ENCODE results near the gene NYAP1.
A peak's percentile ranks its signal among the peaks of the same experiment; 100 is the strongest.
"Not testable (repeated sequence)": the region's sequence is repeated elsewhere in the genome, so short reads cannot be mapped to it uniquely, and the experiment has no call there.

Gene NYAP1

DNA sequence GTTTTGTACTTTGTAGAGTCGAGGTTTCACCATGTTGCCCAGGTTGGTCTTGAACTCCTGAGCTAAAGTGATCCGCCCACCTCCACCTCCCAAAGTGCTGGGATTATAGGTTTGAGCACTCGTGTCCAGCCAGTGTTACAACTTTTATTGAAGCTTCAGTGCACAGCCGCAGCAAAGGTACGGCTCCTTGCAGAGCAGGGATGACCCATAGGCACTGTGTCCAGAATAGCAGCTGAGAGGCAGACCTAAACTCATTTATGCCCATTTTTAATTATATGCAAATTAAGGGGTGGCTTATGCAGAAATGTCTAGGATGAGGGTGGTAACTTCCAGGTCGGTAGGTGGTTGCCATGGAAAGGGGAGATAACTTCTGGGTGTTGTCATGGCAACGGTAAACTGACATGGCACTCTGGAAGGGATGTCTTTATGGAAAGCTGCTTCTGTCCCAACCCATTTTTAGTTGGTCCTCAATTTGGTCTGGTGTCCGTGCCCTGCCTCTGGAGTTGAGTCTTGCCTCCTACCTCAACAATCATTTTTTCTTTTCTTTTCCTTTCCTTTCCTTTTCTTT lies 22.7 kb downstream of the NYAP1 start:
- Mint-ChIP-seq H3K36me3 (no peaks in the 10 kb centered on the region), H3K27me3 (no peaks in the 10 kb centered on the region), H3K27ac (no peak overlapping the region), H3K4me1 (ENCODE audit: low read depth) (no peaks in the 10 kb centered on the region), H3K9me3 (ENCODE audit: low read depth) (no peaks in the 10 kb centered on the region), H3K4me3 (no peak overlapping the region)

DNA sequence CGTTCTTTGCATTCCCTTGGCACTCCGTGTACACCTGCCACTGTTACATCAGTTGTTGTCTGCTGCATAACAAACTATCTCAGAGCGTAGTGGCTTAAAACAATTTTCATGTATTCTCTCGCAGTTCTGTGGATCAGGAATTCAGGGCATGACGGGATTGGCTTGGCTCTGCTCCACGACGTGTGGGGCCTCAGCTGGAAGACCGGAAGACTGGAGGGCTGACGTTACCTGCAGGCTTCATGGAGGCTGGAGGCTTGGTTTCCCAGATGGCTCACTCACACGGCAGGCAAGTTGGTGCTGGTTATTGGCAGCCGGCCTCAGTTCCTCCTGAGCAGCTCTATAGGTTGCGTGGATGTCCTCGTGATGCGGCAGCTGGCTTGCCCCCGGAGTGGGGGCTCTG lies 25.5 kb downstream of the NYAP1 start:
- peaks cover 6% of the 10 kb centered on the region for H3K4me1 Mint-ChIP-seq (ENCODE audit: low read depth)
- H3K27me3 Mint-ChIP-seq: no peaks in the 10 kb centered on the region
- no peaks in the 10 kb centered on the region for H3K36me3 Mint-ChIP-seq
- H3K9me3 Mint-ChIP-seq (ENCODE audit: low read depth): no peaks in the 10 kb centered on the region
- no peak overlapping the region for H3K4me3 Mint-ChIP-seq
- no peak overlapping the region for H3K27ac Mint-ChIP-seq

DNA sequence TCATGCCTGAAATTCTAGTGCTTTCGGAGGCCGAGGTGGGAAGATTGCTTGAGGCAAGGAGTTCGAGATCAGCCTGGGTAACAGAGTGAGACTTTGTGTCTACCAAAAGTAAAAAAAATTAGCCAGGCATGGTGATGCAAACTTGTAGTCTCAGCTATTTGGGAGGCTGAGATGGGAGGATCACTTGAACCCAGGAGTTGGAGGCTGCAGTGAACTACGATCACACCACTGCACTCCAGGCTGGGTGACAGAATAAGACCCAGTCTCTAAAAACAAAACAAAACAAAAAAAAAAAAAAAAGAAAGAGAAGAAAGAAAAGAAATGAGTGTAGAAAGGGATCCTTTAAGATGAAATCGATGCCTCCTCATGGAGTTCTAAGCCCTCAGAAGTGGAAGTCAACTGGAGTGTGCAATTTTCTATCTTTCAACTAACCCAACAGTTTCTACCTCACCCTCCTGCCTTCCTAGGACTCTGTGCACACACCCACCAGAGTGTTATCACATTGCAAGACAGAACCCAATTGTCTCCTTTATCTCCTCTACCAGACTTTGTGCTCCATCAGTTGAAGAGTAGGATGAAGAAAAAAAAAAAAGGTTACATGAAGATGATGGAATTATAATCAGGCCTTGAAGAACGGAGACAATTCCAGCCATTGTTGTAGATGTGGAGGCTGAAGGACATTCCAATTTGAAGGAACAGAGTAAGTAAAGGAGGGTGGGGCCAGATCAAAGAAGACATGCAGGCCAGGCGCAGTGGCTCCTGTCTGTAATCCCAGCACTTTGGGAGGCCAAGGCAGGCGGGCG lies 26.9 kb downstream of the NYAP1 start:
- Mint-ChIP-seq H3K27ac (no peak overlapping the region), H3K9me3 (ENCODE audit: low read depth) (no peaks in the 10 kb centered on the region), H3K27me3 (no peaks in the 10 kb centered on the region), H3K4me1 (ENCODE audit: low read depth) (peaks cover 13% of the 10 kb centered on the region), H3K36me3 (no peaks in the 10 kb centered on the region), H3K4me3 (no peak overlapping the region)

DNA sequence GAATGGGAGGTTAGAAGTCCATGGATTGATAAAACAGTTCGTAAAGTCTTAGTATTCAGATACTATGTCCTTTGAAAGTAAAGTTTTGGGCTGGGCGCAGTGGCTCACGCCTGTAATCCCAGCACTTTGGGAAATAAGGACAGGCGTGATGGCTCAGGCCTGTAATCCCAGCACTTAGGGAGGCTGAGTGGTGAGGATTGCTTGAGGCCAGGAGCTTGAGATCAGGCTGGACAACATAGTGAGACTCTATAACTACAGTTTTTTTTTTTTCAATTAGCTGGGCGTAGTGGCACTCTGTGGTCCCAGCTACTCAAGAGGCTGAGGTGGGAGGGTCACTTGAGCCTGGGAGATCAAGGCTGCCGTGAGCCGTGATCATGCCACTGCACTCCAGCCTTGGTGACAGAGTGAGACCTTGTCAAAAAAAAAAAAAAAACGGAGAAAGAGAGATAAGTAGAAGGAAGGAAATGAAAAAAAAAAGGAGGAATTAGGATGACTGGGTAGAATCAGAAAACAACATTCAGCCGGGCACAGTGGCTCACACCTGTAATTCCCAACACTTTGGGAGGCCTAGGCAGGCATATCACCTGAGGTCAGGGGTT lies 29.6 kb downstream of the NYAP1 start:
- Mint-ChIP-seq H3K27ac (no peak overlapping the region), H3K36me3 (no peaks in the 10 kb centered on the region), H3K4me1 (ENCODE audit: low read depth) (peaks cover 29% of the 10 kb centered on the region), H3K9me3 (ENCODE audit: low read depth) (no peaks in the 10 kb centered on the region), H3K4me3 (no peak overlapping the region), H3K27me3 (no peaks in the 10 kb centered on the region)

DNA sequence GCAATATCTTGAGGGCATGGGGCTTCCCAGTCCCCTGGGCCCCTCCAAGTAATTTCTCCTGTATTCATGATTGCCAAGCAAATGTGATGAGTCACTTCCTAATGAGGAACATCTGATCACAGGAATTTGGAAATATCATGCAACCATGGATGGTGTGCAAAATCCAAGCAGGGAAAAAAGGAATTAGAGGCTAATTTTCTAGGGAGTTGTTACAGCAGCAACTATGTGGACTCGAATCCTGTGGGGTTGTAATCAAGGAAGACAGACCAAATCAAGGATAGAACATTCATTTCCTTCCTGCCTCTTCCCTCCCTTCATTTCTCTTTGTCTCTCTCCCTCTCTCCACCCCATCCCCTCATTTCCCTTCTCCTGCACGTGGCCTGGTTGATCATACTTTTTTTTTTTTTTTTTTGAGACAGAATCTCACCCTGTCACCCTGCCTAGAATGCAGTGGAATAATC lies 31.4 kb downstream of the NYAP1 start:
- H3K27ac Mint-ChIP-seq: peak overlapping the region; percentile 34
- no peaks in the 10 kb centered on the region for H3K27me3 Mint-ChIP-seq
- no peak overlapping the region for H3K4me3 Mint-ChIP-seq
- H3K36me3 Mint-ChIP-seq: no peaks in the 10 kb centered on the region
- H3K4me1 Mint-ChIP-seq (ENCODE audit: low read depth): peaks cover 33% of the 10 kb centered on the region
- no peaks in the 10 kb centered on the region for H3K9me3 Mint-ChIP-seq (ENCODE audit: low read depth)

DNA sequence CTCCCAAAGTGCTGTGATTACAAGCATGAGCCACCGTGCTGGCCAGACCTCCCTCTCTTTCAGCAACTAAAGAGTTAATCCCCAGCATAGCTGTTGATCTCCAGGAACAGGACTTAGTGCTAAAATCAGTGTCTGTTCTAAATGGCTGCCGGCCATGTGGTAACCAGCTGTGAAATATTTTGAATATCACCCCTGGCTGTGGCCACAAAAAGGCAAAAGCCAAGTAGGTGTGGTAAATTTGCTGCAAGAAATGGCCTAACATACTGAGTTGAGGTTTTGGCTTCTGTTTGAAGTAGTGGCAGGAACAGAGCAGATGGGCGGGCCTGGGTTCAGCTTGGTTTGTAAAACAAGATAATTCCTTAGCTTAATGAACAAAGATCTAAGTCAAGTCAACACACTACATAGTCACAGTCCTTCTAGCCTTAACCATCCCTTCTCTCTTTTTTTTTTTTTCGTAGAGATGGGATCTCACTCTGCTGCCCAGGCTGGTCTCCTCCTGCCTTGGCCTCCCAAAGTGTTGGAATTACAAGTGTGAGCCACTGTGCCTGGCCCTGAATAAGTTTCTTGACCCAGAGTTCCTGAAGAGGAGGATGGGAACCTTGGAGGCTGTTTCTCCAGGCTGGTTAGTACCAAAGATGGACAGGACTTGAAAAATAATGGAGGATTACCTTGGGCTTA lies 32.5 kb downstream of the NYAP1 start:
- Mint-ChIP-seq H3K27me3 (no peaks in the 10 kb centered on the region), H3K27ac (peak overlapping the region; percentile 71), H3K4me3 (peak overlapping the region; percentile 62), H3K36me3 (no peaks in the 10 kb centered on the region), H3K9me3 (ENCODE audit: low read depth) (no peaks in the 10 kb centered on the region), H3K4me1 (ENCODE audit: low read depth) (peaks cover 33% of the 10 kb centered on the region)

DNA sequence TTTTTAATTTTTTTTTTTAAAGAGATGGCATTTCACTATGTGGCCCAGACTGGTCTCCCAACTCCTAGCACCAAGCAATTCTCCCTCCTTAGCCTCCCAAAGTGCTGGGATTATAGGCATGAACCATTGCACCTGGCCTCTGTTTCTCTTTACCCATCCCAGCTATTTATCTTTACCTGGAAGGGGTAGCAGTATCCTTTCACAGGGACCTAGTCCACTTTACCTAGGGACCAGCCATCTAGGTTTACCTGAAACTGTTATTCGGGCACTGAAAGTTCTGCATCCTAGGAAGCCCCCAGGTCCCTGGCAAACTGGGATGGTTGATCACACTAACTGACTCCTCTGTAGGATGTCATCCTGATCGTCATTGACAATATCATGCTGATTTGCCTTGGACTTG lies 33.6 kb downstream of the NYAP1 start:
- Mint-ChIP-seq H3K4me3 (no peak overlapping the region), H3K27ac (peak overlapping the region; percentile 16)

DNA sequence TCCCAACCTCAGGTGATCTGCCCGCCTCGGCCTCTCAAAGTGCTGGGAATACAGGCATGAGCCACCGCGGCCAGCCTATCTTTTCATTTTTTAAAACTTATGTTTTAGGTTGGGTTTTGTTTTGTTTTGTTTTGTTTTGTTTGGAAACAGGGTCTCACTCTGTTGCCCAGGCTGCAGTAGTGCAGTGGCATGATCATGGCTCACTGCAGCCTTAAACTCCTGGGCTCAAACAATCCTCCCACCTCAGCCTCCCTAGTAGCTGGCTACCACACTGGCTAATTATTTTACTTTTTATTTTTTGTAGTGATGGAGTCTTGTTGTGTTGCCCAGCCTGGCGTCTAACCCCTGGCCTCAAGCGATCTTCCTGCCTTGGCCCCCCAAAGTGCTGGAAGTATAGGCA lies 35.9 kb downstream of the NYAP1 start:
- no peak overlapping the region for H3K27ac Mint-ChIP-seq
- H3K36me3 Mint-ChIP-seq: no peaks in the 10 kb centered on the region
- no peak overlapping the region for H3K4me3 Mint-ChIP-seq

More for the DNA sequence above, 33.6 kb downstream of the NYAP1 start:
- Mint-ChIP-seq H3K9me3 (ENCODE audit: low read depth) (no peaks in the 10 kb centered on the region), H3K27me3 (no peaks in the 10 kb centered on the region), H3K4me1 (ENCODE audit: low read depth) (peaks cover 33% of the 10 kb centered on the region), H3K36me3 (no peaks in the 10 kb centered on the region)

DNA sequence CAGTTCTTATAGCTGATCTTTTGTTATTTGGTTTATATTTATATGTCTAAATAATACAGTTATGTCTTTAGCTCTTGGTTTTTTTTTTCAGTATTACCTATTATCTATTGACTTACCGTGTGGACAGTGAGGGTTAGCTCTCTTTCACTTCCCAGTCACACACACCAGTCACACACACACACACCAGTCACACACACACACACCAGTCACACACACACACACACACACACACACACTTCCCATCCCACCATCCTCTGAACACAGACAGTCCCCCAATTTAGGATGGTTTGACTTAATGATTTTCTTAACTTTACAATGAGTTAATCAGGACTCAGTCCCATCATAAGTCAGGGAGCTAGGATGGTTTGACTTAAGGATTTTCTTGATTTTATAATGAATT lies 36.4 kb downstream of the NYAP1 start:
- Mint-ChIP-seq H3K4me3 (no peak overlapping the region), H3K27ac (no peak overlapping the region), H3K36me3 (no peaks in the 10 kb centered on the region), H3K9me3 (ENCODE audit: low read depth) (no peaks in the 10 kb centered on the region), H3K4me1 (ENCODE audit: low read depth) (peaks cover 25% of the 10 kb centered on the region), H3K27me3 (no peaks in the 10 kb centered on the region)

More for the DNA sequence above, 35.9 kb downstream of the NYAP1 start:
- Mint-ChIP-seq H3K4me1 (ENCODE audit: low read depth) (peaks cover 27% of the 10 kb centered on the region), H3K9me3 (ENCODE audit: low read depth) (no peaks in the 10 kb centered on the region), H3K27me3 (no peaks in the 10 kb centered on the region)

DNA sequence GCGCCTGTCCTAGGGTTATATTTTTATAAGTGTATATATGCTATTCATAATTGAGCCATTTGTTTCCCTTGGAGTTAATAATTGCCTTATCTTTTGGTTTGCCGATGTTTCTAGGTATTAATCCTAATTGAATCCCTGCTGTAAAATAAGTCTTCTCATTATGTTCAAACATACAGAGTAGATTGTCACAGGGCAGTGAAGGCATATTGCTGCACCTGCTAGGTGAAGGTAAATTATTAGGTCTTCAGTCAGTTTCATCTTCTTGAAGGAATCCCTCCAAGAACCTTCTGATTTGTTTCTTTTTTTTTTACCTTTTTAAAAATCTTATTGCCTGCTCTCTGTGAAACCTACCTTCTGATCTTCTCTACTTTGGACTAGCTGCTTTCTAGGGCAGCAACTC lies 37.3 kb downstream of the NYAP1 start:
- H3K9me3 Mint-ChIP-seq (ENCODE audit: low read depth): no peaks in the 10 kb centered on the region

DNA sequence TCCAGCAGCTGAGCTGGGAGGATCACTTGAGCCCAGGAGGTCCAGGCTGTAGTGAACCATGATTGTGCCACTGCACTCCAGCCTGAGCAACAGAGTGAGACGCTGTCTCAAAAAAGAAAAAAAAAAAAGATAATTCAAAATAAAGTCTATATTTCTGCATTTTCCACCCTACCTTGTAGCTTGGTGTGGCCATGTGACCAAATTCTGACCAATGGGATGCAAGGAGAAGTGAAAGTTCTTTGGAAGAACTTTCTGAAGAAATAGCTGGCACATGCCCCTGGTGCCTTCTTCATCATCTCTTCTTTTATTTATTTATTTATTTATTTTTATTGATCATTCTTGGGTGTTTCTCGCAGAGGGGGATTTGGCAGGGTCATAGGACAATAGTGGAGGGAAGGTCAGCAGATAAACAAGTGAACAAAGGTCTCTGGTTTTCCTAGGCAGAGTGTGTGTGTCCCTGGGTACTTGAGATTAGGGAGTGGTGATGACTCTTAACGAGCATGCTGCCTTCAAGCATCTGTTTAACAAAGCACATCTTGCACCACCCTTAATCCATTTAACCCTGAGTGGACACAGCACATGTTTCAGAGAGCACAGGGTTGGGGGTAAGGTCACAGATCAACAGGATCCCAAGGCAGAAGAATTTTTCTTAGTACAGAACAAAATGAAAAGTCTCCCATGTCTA lies 38.3 kb downstream of the NYAP1 start:
- H3K36me3 Mint-ChIP-seq; H3K27ac Mint-ChIP-seq; H3K4me3 Mint-ChIP-seq; H3K4me1 Mint-ChIP-seq (ENCODE audit: low read depth); H3K9me3 Mint-ChIP-seq (ENCODE audit: low read depth); H3K27me3 Mint-ChIP-seq: not testable (repeated sequence)

More for the DNA sequence above, 37.3 kb downstream of the NYAP1 start:
- Mint-ChIP-seq H3K4me1 (ENCODE audit: low read depth) (peaks cover 16% of the 10 kb centered on the region), H3K27ac (no peak overlapping the region), H3K36me3 (no peaks in the 10 kb centered on the region), H3K4me3 (no peak overlapping the region), H3K27me3 (no peaks in the 10 kb centered on the region)

DNA sequence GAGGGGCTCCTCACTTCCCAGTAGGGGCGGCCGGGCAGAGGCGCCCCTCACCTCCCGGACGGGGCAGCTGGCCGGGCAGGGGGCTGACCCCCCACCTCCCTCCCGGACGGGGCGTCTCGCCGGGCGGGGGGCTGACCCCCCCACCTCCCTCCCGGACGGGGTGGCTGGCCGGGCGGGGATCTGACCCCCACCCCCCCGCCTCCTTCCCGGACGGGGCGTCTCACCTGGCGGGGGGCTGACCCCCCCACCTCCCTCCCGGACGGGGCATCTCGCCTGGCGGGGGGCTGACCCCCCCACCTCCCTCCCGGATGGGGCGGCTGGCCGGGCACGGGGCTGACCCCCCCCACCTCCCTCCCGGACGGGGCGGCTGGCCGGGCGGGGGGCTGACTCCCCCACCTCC lies 39.5 kb downstream of the NYAP1 start:
- H3K36me3 Mint-ChIP-seq; H3K4me1 Mint-ChIP-seq (ENCODE audit: low read depth); H3K4me3 Mint-ChIP-seq; H3K27me3 Mint-ChIP-seq; H3K27ac Mint-ChIP-seq; H3K9me3 Mint-ChIP-seq (ENCODE audit: low read depth): not testable (repeated sequence)

DNA sequence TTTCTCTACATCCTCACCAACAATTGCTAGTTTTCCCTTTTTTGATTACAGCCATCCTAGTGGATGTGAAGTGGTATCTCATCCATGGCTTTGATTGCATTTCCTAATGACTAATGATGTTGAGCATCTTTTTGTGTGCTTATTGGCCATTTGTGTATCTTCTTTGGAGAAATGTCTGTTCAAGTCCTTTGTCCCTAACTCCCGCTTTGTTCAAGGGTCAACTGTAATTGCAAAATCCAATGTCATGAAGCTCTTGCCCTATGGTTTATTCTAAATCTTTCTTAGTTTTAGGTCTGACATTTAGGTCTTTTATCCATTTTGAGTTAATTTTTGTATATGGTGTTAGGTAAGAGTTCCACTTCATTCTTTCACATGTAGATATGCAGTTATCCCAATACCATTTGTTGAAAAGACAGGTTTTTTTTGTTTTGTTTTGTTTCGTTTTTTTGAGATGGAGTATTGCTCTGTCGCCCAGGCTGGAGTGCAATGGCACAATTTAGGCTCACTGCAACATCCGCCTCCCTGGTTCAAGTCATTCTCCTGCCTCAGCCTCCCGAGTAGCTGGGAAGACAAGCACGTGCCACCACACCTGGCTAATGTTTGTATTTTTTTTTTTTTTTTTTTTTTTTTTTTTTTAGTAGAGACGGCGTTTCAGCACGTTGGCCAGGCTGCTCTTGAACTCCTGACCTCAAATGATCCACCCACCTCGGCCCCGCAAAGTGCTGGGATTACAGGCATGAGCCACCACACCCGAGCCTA lies 44.6 kb downstream of the NYAP1 start:
- H3K4me1 Mint-ChIP-seq (ENCODE audit: low read depth); H3K9me3 Mint-ChIP-seq (ENCODE audit: low read depth); H3K36me3 Mint-ChIP-seq; H3K27me3 Mint-ChIP-seq; H3K4me3 Mint-ChIP-seq; H3K27ac Mint-ChIP-seq: not testable (repeated sequence)
